ENCODE data around the gene CUL1.

DNA sequence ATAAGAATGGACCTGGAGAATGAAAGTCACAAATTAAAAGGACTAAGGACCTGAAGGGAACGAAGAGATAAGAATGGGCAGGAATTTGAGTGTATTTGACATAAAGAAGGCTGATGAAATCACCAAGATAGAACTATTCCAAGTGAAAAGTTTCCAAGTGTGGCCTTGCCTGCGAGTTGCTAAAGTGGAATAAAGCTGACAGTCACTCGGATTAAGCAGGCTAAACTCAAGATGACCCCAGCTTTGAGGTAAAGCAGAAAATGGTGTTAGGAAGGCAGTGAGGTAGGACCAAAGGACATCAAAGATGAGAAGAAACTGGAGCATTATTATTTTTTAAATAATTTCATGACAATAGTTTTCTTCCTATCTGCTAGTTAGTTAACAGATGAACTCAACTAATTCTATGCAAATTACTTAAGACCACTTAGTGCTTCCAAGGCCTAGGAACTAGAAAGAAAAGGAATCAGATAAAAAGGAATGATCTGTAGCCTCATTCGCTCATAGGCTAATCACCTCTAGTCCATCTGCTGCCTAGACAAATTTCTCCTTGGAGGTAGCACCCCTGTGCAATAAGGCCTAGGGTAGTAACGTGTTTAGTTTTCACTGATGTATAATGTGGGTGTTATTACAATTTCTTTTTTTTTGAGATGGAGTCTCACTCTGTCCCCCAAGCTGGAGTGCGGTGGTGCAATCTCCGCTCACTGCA is 150.8 kb downstream of the CUL1 start:
- no peak for TF ChIP-seq EZH2 (IDR thresholded peaks at IDR 0.05; ENCODE audit: low read length, unreplicated experiment)
- TF ChIP-seq, protein P1, sequence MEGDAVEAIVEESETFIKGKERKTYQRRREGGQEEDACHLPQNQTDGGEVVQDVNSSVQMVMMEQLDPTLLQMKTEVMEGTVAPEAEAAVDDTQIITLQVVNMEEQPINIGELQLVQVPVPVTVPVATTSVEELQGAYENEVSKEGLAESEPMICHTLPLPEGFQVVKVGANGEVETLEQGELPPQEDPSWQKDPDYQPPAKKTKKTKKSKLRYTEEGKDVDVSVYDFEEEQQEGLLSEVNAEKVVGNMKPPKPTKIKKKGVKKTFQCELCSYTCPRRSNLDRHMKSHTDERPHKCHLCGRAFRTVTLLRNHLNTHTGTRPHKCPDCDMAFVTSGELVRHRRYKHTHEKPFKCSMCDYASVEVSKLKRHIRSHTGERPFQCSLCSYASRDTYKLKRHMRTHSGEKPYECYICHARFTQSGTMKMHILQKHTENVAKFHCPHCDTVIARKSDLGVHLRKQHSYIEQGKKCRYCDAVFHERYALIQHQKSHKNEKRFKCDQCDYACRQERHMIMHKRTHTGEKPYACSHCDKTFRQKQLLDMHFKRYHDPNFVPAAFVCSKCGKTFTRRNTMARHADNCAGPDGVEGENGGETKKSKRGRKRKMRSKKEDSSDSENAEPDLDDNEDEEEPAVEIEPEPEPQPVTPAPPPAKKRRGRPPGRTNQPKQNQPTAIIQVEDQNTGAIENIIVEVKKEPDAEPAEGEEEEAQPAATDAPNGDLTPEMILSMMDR (conservative IDR thresholded peaks at IDR 0.05; ENCODE audit: low read depth, low read length) = no peak

All from PC-3 (cell line).